Jurkat, Clone E6-1 (cell line): ENCODE data around the gene STK40.

Source experiments
- DNase-seq: peaks from one replicate; pipeline ENCODE4 v3.0.0-alpha.2; 2011; ENCODE audit warnings: low read depth, low spot score
- H3K4me3 ChIP-seq: 2 replicates; pipeline ENCODE4 v1.5.1; 2011; ENCODE audit warnings: mild to moderate bottlenecking, low read length, control low read depth, moderate library complexity

STK40 gene

GRCh38 chr1:36303244-36303643, 82.5 kb downstream of the STK40 start:
- no peak overlapping the region for H3K4me3 ChIP-seq
- no peak for DNase-seq

GRCh38 chr1:36301220-36301619, 84.5 kb downstream of the STK40 start:
- DNase-seq = no peak
- no peak overlapping the region for H3K4me3 ChIP-seq

- H3K4me3 ChIP-seq = no peak overlapping the region
- DNase-seq = no peak
Measured at GRCh38 chr1:36300526-36300925, 85.2 kb downstream of the STK40 start.

- H3K4me3 ChIP-seq = no peak overlapping the region
- DNase-seq = no peak
Measured at GRCh38 chr1:36298640-36299039, 87.1 kb downstream of the STK40 start.

- no peak overlapping the region for H3K4me3 ChIP-seq
- no peak for DNase-seq
Measured at GRCh38 chr1:36297062-36297461, 88.7 kb downstream of the STK40 start.

- no peak overlapping the region for H3K4me3 ChIP-seq
- DNase-seq = no peak
Measured at GRCh38 chr1:36295390-36295789, 90.3 kb downstream of the STK40 start.
